Kidney capillary endothelial cell (primary cell): ENCODE measurements around the gene ADAM12.

ENCODE experiments used
- DNase-seq: peaks from one replicate; pipeline ENCODE4 v3.0.0-alpha.2; 2018; ENCODE audit warnings: low spot score

ADAM12 gene

GRCh38 chr10:126235091-126235978, 152.9 kb downstream of the ADAM12 start:
- no peak for DNase-seq

- DNase-seq = no peak
Measured at GRCh38 chr10:126234630-126235029, 153.6 kb downstream of the ADAM12 start.

GRCh38 chr10:126233182-126234148, 154.8 kb downstream of the ADAM12 start:
- DNase-seq = no peak

GRCh38 chr10:126230587-126230986, 157.7 kb downstream of the ADAM12 start:
- no peak for DNase-seq

GRCh38 chr10:126229686-126230085, 158.6 kb downstream of the ADAM12 start:
- DNase-seq = no peak

GRCh38 chr10:126227762-126228134, 160.5 kb downstream of the ADAM12 start:
- DNase-seq = no peak

GRCh38 chr10:126226988-126227761, 161.1 kb downstream of the ADAM12 start:
- no peak for DNase-seq

- no peak for DNase-seq
Measured at GRCh38 chr10:126226205-126226604, 162.1 kb downstream of the ADAM12 start.

- DNase-seq = no peak
Measured at GRCh38 chr10:126225672-126226008, 162.6 kb downstream of the ADAM12 start.

GRCh38 chr10:126224967-126225671, 163.2 kb downstream of the ADAM12 start:
- no peak for DNase-seq

- DNase-seq = no peak
Measured at GRCh38 chr10:126223512-126224067, 164.7 kb downstream of the ADAM12 start.

GRCh38 chr10:126222736-126223511, 165.4 kb downstream of the ADAM12 start:
- no peak for DNase-seq

GRCh38 chr10:126221874-126222273, 166.4 kb downstream of the ADAM12 start:
- no peak for DNase-seq

- DNase-seq = no peak
Measured at GRCh38 chr10:126218778-126219649, 169.3 kb downstream of the ADAM12 start.

GRCh38 chr10:126218174-126218573, 170.1 kb downstream of the ADAM12 start:
- no peak for DNase-seq

- DNase-seq = no peak
Measured at GRCh38 chr10:126216632-126216961, 171.7 kb downstream of the ADAM12 start.

GRCh38 chr10:126215746-126216631, 172.3 kb downstream of the ADAM12 start:
- peak; percentile 19 for DNase-seq

- DNase-seq = no peak
Measured at GRCh38 chr10:126214679-126215078, 173.6 kb downstream of the ADAM12 start.
